GM12874 (cell line): ENCODE measurements around the gene MPLKIP.

Experiments used
- CTCF ChIP-seq: IDR thresholded peaks from 2 replicates; pipeline ENCODE4 v1.5.1; 2011; ENCODE audit warnings: low read depth, mild to moderate bottlenecking, control low read depth, low read length, moderate library complexity; ENCODE audit not compliant: insufficient read depth

MPLKIP gene

GRCh38 chr7:40099837-40100236 is 34.6 kb downstream of the MPLKIP start:
- TF ChIP-seq CTCF = no peak

GRCh38 chr7:40098810-40099209 is 35.6 kb downstream of the MPLKIP start:
- no peak for TF ChIP-seq CTCF

- TF ChIP-seq CTCF = no peak
Measured at GRCh38 chr7:40097728-40098127, 36.7 kb downstream of the MPLKIP start.

- no peak for TF ChIP-seq CTCF
Measured at GRCh38 chr7:40095695-40096327, 38.6 kb downstream of the MPLKIP start.

- TF ChIP-seq CTCF = no peak
Measured at GRCh38 chr7:40095230-40095629, 39.2 kb downstream of the MPLKIP start.

- TF ChIP-seq CTCF = no peak
Measured at GRCh38 chr7:40093631-40094350, 40.6 kb downstream of the MPLKIP start.

GRCh38 chr7:40092182-40092581 is 42.2 kb downstream of the MPLKIP start:
- no peak for TF ChIP-seq CTCF
